HL-60 (cell line): ENCODE data around the gene SLBP.

ENCODE experiments used
- DNase-seq, 2 experiments: peaks; one replicate each; pipeline ENCODE4 v3.0.0-alpha.2; 2010 to 2020; ENCODE audit warnings: low read depth in 1 of 2, low spot score in 1 of 2
- H3K27ac ChIP-seq: fragments of 250-450 bp; sonication (Bioruptor Pico); replicated peaks from 2 replicates; pipeline ENCODE4 v1.5.1; 2020; ENCODE audit warnings: mild to moderate bottlenecking, moderate library complexity
- H3K27me3 ChIP-seq: fragments of 250-450 bp; sonication (Bioruptor Pico); 2 replicates; pipeline ENCODE4 v1.5.1; 2021; ENCODE audit warnings: mild to moderate bottlenecking, moderate library complexity; ENCODE audit not compliant: insufficient read depth, poor library complexity, severe bottlenecking
- H3K4me3 ChIP-seq: replicated peaks from 2 replicates; pipeline ENCODE4 v1.5.1; 2011; ENCODE audit warnings: mild to moderate bottlenecking, control low read depth, low read length; ENCODE audit not compliant: insufficient read depth
- GABPA ChIP-seq: IDR thresholded peaks from 2 replicates; pipeline ENCODE4 v1.6.1; 2012; ENCODE audit warnings: low read depth
- POLR2AphosphoS5 ChIP-seq: IDR thresholded peaks from 2 replicates; pipeline ENCODE4 v1.6.1; 2012; ENCODE audit warnings: low read depth
- SPI1 ChIP-seq: IDR thresholded peaks from 2 replicates; pipeline ENCODE4 v1.6.1; 2012; ENCODE audit warnings: low read depth, mild to moderate bottlenecking, borderline replicate concordance
- TF ChIP-seq, protein P1 (sequence below): IDR thresholded peaks from one replicate; pipeline ENCODE4 v1.5.1; 2011; ENCODE audit warnings: low read length, control low read depth, inconsistent platforms; ENCODE audit not compliant: insufficient read depth
- TF ChIP-seq, protein P2 (sequence below): IDR thresholded peaks from 2 replicates; pipeline ENCODE4 v1.6.1; 2012; ENCODE audit warnings: low read depth; ENCODE audit not compliant: insufficient replicate concordance

The SLBP gene

DNA sequence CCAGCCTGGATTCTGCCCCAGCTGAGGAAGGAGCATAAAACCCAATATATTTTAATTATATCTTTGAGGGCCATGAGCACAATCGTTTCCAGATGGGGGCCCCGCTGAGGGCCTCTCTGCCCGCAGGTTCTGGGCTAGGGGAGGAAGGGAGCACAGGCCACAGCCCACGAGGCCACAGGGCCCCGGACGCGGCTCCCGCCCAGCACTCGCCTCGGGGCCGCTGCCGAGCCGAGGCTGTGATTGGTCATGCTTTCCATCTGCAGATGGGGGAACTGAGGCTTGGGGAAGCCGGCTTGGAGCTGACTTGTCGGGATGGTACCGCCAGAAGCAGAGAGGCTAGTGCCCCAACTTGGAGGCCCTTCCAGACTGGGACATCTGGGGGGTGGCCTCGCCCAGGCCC, 43.2 kb upstream of the SLBP start:
- Histone ChIP-seq H3K27ac (no peak overlapping the region), H3K27me3 (no peaks in the 10 kb centered on the region), H3K4me3 (no peak overlapping the region)
- TF ChIP-seq SPI1 = no peak
- TF ChIP-seq GABPA = no peak
- TF ChIP-seq, protein P1, sequence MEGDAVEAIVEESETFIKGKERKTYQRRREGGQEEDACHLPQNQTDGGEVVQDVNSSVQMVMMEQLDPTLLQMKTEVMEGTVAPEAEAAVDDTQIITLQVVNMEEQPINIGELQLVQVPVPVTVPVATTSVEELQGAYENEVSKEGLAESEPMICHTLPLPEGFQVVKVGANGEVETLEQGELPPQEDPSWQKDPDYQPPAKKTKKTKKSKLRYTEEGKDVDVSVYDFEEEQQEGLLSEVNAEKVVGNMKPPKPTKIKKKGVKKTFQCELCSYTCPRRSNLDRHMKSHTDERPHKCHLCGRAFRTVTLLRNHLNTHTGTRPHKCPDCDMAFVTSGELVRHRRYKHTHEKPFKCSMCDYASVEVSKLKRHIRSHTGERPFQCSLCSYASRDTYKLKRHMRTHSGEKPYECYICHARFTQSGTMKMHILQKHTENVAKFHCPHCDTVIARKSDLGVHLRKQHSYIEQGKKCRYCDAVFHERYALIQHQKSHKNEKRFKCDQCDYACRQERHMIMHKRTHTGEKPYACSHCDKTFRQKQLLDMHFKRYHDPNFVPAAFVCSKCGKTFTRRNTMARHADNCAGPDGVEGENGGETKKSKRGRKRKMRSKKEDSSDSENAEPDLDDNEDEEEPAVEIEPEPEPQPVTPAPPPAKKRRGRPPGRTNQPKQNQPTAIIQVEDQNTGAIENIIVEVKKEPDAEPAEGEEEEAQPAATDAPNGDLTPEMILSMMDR = no peak
- no peak for TF ChIP-seq POLR2AphosphoS5
- TF ChIP-seq, protein P2, sequence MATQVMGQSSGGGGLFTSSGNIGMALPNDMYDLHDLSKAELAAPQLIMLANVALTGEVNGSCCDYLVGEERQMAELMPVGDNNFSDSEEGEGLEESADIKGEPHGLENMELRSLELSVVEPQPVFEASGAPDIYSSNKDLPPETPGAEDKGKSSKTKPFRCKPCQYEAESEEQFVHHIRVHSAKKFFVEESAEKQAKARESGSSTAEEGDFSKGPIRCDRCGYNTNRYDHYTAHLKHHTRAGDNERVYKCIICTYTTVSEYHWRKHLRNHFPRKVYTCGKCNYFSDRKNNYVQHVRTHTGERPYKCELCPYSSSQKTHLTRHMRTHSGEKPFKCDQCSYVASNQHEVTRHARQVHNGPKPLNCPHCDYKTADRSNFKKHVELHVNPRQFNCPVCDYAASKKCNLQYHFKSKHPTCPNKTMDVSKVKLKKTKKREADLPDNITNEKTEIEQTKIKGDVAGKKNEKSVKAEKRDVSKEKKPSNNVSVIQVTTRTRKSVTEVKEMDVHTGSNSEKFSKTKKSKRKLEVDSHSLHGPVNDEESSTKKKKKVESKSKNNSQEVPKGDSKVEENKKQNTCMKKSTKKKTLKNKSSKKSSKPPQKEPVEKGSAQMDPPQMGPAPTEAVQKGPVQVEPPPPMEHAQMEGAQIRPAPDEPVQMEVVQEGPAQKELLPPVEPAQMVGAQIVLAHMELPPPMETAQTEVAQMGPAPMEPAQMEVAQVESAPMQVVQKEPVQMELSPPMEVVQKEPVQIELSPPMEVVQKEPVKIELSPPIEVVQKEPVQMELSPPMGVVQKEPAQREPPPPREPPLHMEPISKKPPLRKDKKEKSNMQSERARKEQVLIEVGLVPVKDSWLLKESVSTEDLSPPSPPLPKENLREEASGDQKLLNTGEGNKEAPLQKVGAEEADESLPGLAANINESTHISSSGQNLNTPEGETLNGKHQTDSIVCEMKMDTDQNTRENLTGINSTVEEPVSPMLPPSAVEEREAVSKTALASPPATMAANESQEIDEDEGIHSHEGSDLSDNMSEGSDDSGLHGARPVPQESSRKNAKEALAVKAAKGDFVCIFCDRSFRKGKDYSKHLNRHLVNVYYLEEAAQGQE = no peak
- no peak for DNase-seq

DNA sequence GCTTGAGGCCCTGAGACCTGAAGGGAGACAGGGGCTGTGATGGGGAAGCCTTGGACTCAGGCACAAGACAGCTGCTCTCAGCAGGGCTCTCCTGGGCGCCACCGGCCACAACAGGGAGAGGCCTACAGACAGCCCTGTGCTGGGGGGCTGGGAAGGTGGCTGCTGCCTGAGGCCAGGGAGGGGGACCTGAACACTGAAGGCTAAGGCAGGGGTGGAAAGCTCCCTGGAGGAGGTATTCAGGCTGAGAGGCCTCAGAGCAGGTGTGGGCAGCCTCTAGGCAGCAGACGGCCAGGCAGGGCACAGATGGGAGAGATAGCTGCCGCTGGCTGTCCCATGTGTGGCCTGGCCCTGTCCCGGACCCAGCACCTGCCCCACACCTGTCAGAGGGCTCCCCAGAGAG, 42.2 kb upstream of the SLBP start:
- no peak overlapping the region for H3K27ac ChIP-seq
- no peaks in the 10 kb centered on the region for H3K27me3 ChIP-seq
- no peak for DNase-seq
- no peak overlapping the region for H3K4me3 ChIP-seq
- TF ChIP-seq, protein P1 = no peak
- TF ChIP-seq GABPA (no peak), POLR2AphosphoS5 (no peak), SPI1 (no peak)
- TF ChIP-seq, protein P2 = no peak

DNA sequence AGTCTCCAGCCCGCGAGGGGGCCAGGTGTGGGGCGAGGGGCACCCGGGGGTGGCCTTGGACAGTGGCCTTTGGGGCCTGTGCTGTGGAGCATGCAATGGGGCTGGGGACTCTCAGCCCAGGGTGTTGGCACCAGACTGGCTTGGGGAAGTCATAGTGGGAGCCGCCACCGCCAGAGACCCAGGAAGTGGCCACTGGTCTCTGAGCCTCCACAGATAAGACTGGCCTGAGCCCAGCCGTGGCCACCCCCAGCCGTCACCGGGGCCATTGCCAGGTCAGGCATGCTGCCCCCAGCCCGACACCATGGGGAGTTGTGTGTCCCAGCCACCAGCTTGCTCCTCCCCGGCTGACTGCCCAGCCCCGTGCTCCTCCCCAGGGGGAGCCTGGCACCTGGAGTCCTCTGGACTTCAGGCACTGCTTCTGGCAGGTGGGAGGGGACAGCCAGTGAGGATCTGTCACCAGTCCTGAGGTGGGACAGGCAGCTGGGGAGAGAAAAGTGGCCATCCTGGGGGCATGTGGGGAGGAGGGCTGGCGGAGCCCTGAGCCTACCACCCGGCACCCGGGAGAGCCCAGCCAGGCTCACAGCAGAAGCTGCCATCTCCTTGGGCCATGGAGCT, 41.7 kb upstream of the SLBP start:
- DNase-seq = no peak
- peak overlapping the region; percentile 78 for H3K27ac ChIP-seq
- TF ChIP-seq, protein P2 = no peak
- TF ChIP-seq GABPA = no peak
- TF ChIP-seq POLR2AphosphoS5 = no peak
- no peak for TF ChIP-seq SPI1

DNA sequence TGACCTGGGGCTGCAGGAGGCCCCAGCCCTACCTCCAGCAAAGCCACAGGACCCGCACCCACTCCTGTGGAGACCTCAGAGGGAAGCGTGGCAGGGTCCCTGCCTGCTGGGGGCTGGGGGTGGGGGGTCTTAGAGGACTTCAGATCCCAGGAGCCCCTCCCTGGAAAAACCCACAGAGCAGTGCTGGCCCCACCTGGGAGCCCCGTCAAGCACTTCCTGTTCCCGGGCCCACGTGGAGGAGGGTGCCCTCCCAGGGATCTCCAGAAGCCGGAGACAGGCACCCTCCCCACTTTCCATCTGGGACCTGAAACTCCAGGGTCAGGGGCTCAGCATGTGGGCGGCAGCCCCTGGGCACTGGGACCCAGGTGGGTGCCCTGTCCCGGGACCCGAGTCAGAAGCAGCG, 41.2 kb upstream of the SLBP start:
- Histone ChIP-seq H3K27ac (peak overlapping the region; percentile 78), H3K27me3 (no peaks in the 10 kb centered on the region), H3K4me3 (no peak overlapping the region)
- TF ChIP-seq SPI1 (peak; percentile 56; the same call in 1 of the 2 replicates), POLR2AphosphoS5 (no peak)
- no peak for DNase-seq

More for the DNA sequence above, 41.7 kb upstream of the SLBP start:
- no peak overlapping the region for H3K4me3 ChIP-seq
- H3K27me3 ChIP-seq = no peaks in the 10 kb centered on the region
